Vagina (tissue), 2 donors: ENCODE results near the gene DNAJB4. TPM values are rescaled to one million over a fixed set of nuclear protein-coding genes. Genes with fewer than 3 reads are reported as not detected.

Experiments used
- DNase-seq, 2 donors: peaks; one replicate each; pipeline ENCODE4 v3.0.0-alpha.2; 2017; ENCODE audit errors: extremely low spot score in 2 of 2
- H3K27ac ChIP-seq: fragments of 200-600 bp; sonication (generic); one replicate; pipeline ENCODE4 v1.5.1; 2019
- H3K27me3 ChIP-seq: fragments of 200-600 bp; sonication (generic); one replicate; pipeline ENCODE4 v1.5.1; 2019
- H3K36me3 ChIP-seq, 2 donors: fragments of 200-600 bp; sonication (generic); one replicate each; pipeline ENCODE4 v1.5.1; 2017 to 2019
- H3K4me1 ChIP-seq: fragments of 200-600 bp; sonication (generic); one replicate; pipeline ENCODE4 v1.5.1; 2019
- H3K4me3 ChIP-seq, 2 donors: fragments of 200-600 bp; sonication (generic); 1 replicate in 1 of 2; 2 replicates in 1 of 2; pipeline ENCODE4 v1.5.1; 2016 to 2019
- H3K9me3 ChIP-seq: fragments of 200-600 bp; sonication (generic); one replicate; pipeline ENCODE4 v1.5.1; 2019
- CTCF ChIP-seq, 3 experiments: fragments of 450-650 bp in 2 of 3; fragments of 200-600 bp in 1 of 3; sonication (generic) in 1 of 3; IDR thresholded peaks; one replicate each; pipeline ENCODE4 v1.5.1; 2017 to 2019; ENCODE audit warnings: antibody characterized with exemption in 3 of 3, mild to moderate bottlenecking in 2 of 3, moderate library complexity in 2 of 3
- POLR2A ChIP-seq, 2 donors: fragments of 450-650 bp; IDR thresholded peaks; one replicate each; pipeline ENCODE4 v1.6.1; 2017; ENCODE audit warnings: antibody characterized with exemption in 2 of 2, mild to moderate bottlenecking in 2 of 2, moderate library complexity in 2 of 2
- POLR2AphosphoS5 ChIP-seq, 2 donors: sonication (generic); formaldehyde crosslinking; IDR thresholded peaks; one replicate each; pipeline ENCODE4 v1.9.0; 2017; ENCODE audit warnings: antibody characterized with exemption in 2 of 2, mild to moderate bottlenecking in 2 of 2, low read depth in 1 of 2; ENCODE audit not compliant: insufficient read depth in 1 of 2
- intact Hi-C: fragments of 100-400 bp; cut with DNase I; formaldehyde crosslinking; loops from one replicate; pipeline ENCODE4 v1.15.1; 2023
- total RNA-seq: library from RNA; depleted of rRNA; stranded (reverse); fragments of >200 nt; gene quantifications from one replicate; pipeline ENCODE4 v1.2.3, GENCODE V29; 2016

The DNAJB4 gene
- total RNA-seq, 1 donor from 2014 or later: 20.9 TPM

GRCh38 chr1:77961392-77961791 is 43.3 kb upstream of the DNAJB4 start:
- Histone ChIP-seq H3K4me1 (no peaks in the 10 kb centered on the region), H3K4me3 (no peak overlapping the region), H3K9me3 (no peaks in the 10 kb centered on the region), H3K27me3 (no peaks in the 10 kb centered on the region), H3K27ac (no peak overlapping the region), H3K36me3 (peaks cover 0 to 90% of the 10 kb centered on the region in 2 donors)
- no peak for TF ChIP-seq CTCF (IDR thresholded peaks at IDR 0.05)
- no peak for TF ChIP-seq POLR2A (IDR thresholded peaks at IDR 0.05)
- no peak for TF ChIP-seq POLR2AphosphoS5 (IDR thresholded peaks at IDR 0.05; ENCODE audit: insufficient read depth in 1 of 2, low read depth in 1 of 2)
- intact Hi-C loops: no loop called here
- DNase-seq: no peak

DNA sequence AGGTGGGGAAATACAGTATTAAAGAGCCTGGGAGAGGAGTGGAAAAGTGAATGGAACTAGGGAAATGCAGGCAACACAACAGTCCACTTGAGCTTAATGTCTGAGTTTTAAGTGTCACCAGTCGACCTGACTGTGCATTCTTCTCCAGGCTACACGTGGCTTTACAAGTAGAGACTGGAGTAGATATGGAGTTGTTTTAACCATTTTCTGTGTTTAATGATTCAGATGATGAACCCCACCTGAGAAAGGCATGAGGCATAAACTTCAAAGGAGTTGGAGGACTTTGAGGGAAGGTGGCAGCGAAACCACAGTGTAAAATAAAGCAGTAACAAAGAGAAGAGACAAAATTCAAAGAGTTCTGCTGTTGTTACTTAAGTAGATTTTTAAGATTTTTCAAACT is 38.4 kb upstream of the DNAJB4 start:
- no peaks in the 10 kb centered on the region for H3K27me3 ChIP-seq
- no peak for DNase-seq
- H3K4me3 ChIP-seq: no peak overlapping the region
- H3K9me3 ChIP-seq: no peaks in the 10 kb centered on the region
- peaks cover 0 to 90% of the 10 kb centered on the region in 2 donors for H3K36me3 ChIP-seq
- intact Hi-C loops: no loop called here
- H3K27ac ChIP-seq: no peak overlapping the region
- H3K4me1 ChIP-seq: peaks cover 27% of the 10 kb centered on the region
- no peak for TF ChIP-seq CTCF (IDR thresholded peaks at IDR 0.05)
- no peak for TF ChIP-seq POLR2A (IDR thresholded peaks at IDR 0.05)
- TF ChIP-seq POLR2AphosphoS5 (IDR thresholded peaks at IDR 0.05; ENCODE audit: insufficient read depth in 1 of 2, low read depth in 1 of 2): no peak

- no peaks in the 10 kb centered on the region for H3K9me3 ChIP-seq
- H3K36me3 ChIP-seq: peaks cover 0 to 52% of the 10 kb centered on the region in 2 donors
- no peak for DNase-seq
- H3K27ac ChIP-seq: no peak overlapping the region
- TF ChIP-seq POLR2AphosphoS5 (IDR thresholded peaks at IDR 0.05; ENCODE audit: insufficient read depth in 1 of 2, low read depth in 1 of 2): no peak
- no peak for TF ChIP-seq CTCF (IDR thresholded peaks at IDR 0.05)
- no peak for TF ChIP-seq POLR2A (IDR thresholded peaks at IDR 0.05)
- intact Hi-C loops: no loop called here
- H3K4me1 ChIP-seq: peaks cover 64% of the 10 kb centered on the region
- H3K4me3 ChIP-seq: no peak overlapping the region
- no peaks in the 10 kb centered on the region for H3K27me3 ChIP-seq
Observed at GRCh38 chr1:77970192-77970591, 34.5 kb upstream of the DNAJB4 start.

GRCh38 chr1:77972080-77972479 is 32.7 kb upstream of the DNAJB4 start:
- no peak for DNase-seq
- H3K4me1 ChIP-seq: peaks cover 83% of the 10 kb centered on the region
- H3K9me3 ChIP-seq: no peaks in the 10 kb centered on the region
- no peak overlapping the region for H3K4me3 ChIP-seq
- H3K36me3 ChIP-seq: peaks cover 0 to 34% of the 10 kb centered on the region in 2 donors
- TF ChIP-seq POLR2A (IDR thresholded peaks at IDR 0.05) (no peak), POLR2AphosphoS5 (IDR thresholded peaks at IDR 0.05; ENCODE audit: insufficient read depth in 1 of 2, low read depth in 1 of 2) (no peak), CTCF (IDR thresholded peaks at IDR 0.05) (no peak)
- intact Hi-C loops: no loop called here
- no peaks in the 10 kb centered on the region for H3K27me3 ChIP-seq
- H3K27ac ChIP-seq: no peak overlapping the region

- TF ChIP-seq POLR2A (IDR thresholded peaks at IDR 0.05) (no peak), CTCF (IDR thresholded peaks at IDR 0.05) (no peak), POLR2AphosphoS5 (IDR thresholded peaks at IDR 0.05; ENCODE audit: insufficient read depth in 1 of 2, low read depth in 1 of 2) (no peak)
- Histone ChIP-seq H3K36me3 (peaks cover 0 to 4% of the 10 kb centered on the region in 2 donors), H3K27me3 (no peaks in the 10 kb centered on the region), H3K4me3 (peak overlapping the region in 1 of 2 donors; percentile 7), H3K9me3 (no peaks in the 10 kb centered on the region), H3K4me1 (peaks cover 72% of the 10 kb centered on the region), H3K27ac (no peak overlapping the region)
- no peak for DNase-seq
- intact Hi-C loops: no loop called here
Observed at GRCh38 chr1:77975386-77975785, 29.4 kb upstream of the DNAJB4 start.
